D721Med (cell line): ENCODE data around the gene UBE2J1.

Experiments
- DNase-seq: peaks from one replicate; pipeline ENCODE4 v3.0.0; 2011; ENCODE audit warnings: low spot score; ENCODE audit not compliant: insufficient read length
- FAIRE-seq: peaks from 2 replicates; lab custom pipeline; 2011; peaks lifted over from hg19 to GRCh38; lab: Jason Lieb, UNC
- CTCF ChIP-seq: IDR thresholded peaks from 2 replicates; pipeline ENCODE4 v1.5.1; 2012; ENCODE audit warnings: mild to moderate bottlenecking, control low read depth; ENCODE audit not compliant: insufficient read depth; ENCODE audit errors: missing control alignments

UBE2J1 gene

GRCh38 chr6:89290401-89291155 is 61.9 kb downstream of the UBE2J1 start:
- DNase-seq: no peak
- no peak for FAIRE-seq
- TF ChIP-seq CTCF: no peak

- TF ChIP-seq CTCF: no peak
These were observed 62.8 kb downstream of the UBE2J1 start for GRCh38 chr6:89289710-89290109.

GRCh38 chr6:89287351-89288028 is 65.0 kb downstream of the UBE2J1 start:
- DNase-seq (no peak), FAIRE-seq (no peak)
- no peak for TF ChIP-seq CTCF

More at GRCh38 chr6:89289710-89290109, 62.8 kb downstream of the UBE2J1 start:
- DNase-seq (no peak), FAIRE-seq (no peak)

- no peak for FAIRE-seq
- DNase-seq: no peak
These were observed 66.0 kb downstream of the UBE2J1 start for GRCh38 chr6:89286516-89286915.

GRCh38 chr6:89284963-89285735 is 67.4 kb downstream of the UBE2J1 start:
- DNase-seq: no peak
- no peak for FAIRE-seq
- TF ChIP-seq CTCF: no peak

More at GRCh38 chr6:89286516-89286915, 66.0 kb downstream of the UBE2J1 start:
- TF ChIP-seq CTCF: no peak

GRCh38 chr6:89284081-89284480 is 68.4 kb downstream of the UBE2J1 start:
- FAIRE-seq: no peak
- TF ChIP-seq CTCF: no peak
- no peak for DNase-seq
